CD14-positive monocyte (primary cell): ENCODE measurements around the gene C2. TPM values are rescaled to one million over a fixed set of nuclear protein-coding genes. Genes with fewer than 3 reads are reported as not detected.

Experiments
- DNase-seq, 3 donors: peaks; one replicate each; pipeline ENCODE4 v3.0.0-alpha.2; 2011 to 2022
- H2AFZ ChIP-seq: 2 replicates; pipeline ENCODE4 v1.6.0; 2012; ENCODE audit warnings: mild to moderate bottlenecking, low read depth, low read length, inconsistent platforms; ENCODE audit not compliant: insufficient read depth, poor library complexity, severe bottlenecking
- H3K27ac ChIP-seq, 2 donors: 1 replicate in 1 of 2; 2 replicates in 1 of 2; pipeline ENCODE4 v1.5.1; 2012 to 2013; ENCODE audit warnings: low read length in 2 of 2, control low read depth in 1 of 2, inconsistent platforms in 1 of 2, low read depth in 1 of 2, mild to moderate bottlenecking in 1 of 2
- H3K27me3 ChIP-seq, 2 donors: one replicate each; pipeline versions ENCODE4 v1.6.0 to v1.6.1; 2011 to 2013; ENCODE audit warnings: low read length in 2 of 2; ENCODE audit not compliant: control insufficient read depth in 2 of 2, insufficient read depth in 2 of 2
- H3K36me3 ChIP-seq, 2 donors: replicated peaks in 1 of 2; 1 replicate in 1 of 2; 2 replicates in 1 of 2; pipeline versions ENCODE4 v1.5.1 to v1.6.1; 2012 to 2013; ENCODE audit warnings: low read length in 2 of 2, control low read depth in 1 of 2, inconsistent platforms in 1 of 2, mild to moderate bottlenecking in 1 of 2; ENCODE audit not compliant: insufficient read depth in 2 of 2, control insufficient read depth in 1 of 2
- H3K4me1 ChIP-seq, 2 donors: 1 replicate in 1 of 2; 2 replicates in 1 of 2; pipeline versions ENCODE4 v1.5.1 to v1.6.1; 2012 to 2013; ENCODE audit warnings: low read length in 2 of 2, control low read depth in 1 of 2, inconsistent platforms in 1 of 2, mild to moderate bottlenecking in 1 of 2, moderate library complexity in 1 of 2; ENCODE audit not compliant: insufficient read depth in 2 of 2, control insufficient read depth in 1 of 2
- H3K4me2 ChIP-seq: replicated peaks from 2 replicates; pipeline ENCODE3; 2012; ENCODE audit warnings: low read length, moderate library complexity, mild to moderate bottlenecking; ENCODE audit not compliant: poor library complexity, severe bottlenecking; ENCODE audit errors: extremely low read depth
- H3K4me3 ChIP-seq, 3 experiments: fragments of 200-600 bp in 1 of 3; sonication (generic) in 1 of 3; replicated peaks in 1 of 3; 1 replicate in 2 of 3; 2 replicates in 1 of 3; pipeline ENCODE4 v1.5.1; 2011 to 2013; ENCODE audit warnings: low read length in 3 of 3, mild to moderate bottlenecking in 3 of 3, control low read depth in 2 of 3, low read depth in 2 of 3, inconsistent platforms in 1 of 3, moderate library complexity in 1 of 3
- H3K79me2 ChIP-seq: 2 replicates; pipeline ENCODE4 v1.6.0; 2012; ENCODE audit warnings: mild to moderate bottlenecking, control low read depth, inconsistent platforms, low read length, moderate library complexity; ENCODE audit not compliant: insufficient read depth
- H3K9ac ChIP-seq: 2 replicates; pipeline ENCODE4 v1.6.0; 2017; ENCODE audit warnings: low read length, mild to moderate bottlenecking; ENCODE audit not compliant: insufficient read depth, poor library complexity, severe bottlenecking
- H3K9me3 ChIP-seq, 2 donors: replicated peaks in 1 of 2; 1 replicate in 1 of 2; 2 replicates in 1 of 2; pipeline versions ENCODE4 v1.5.1 to v1.6.1; 2012 to 2013; ENCODE audit warnings: low read length in 2 of 2, control low read depth in 1 of 2; ENCODE audit not compliant: control insufficient read depth in 1 of 2, insufficient read depth in 1 of 2
- H4K20me1 ChIP-seq: 2 replicates; pipeline ENCODE4 v1.6.0; 2012; ENCODE audit warnings: mild to moderate bottlenecking, low read length, control low read depth, moderate library complexity; ENCODE audit not compliant: insufficient read depth
- H3K27ac Mint-ChIP-seq, 7 donors: one replicate each; pipeline ENCODE4 v1.8.0; 2020; ENCODE audit warnings: mild to moderate bottlenecking in 7 of 7, mixed read lengths in 7 of 7, moderate library complexity in 6 of 7, inconsistent platforms in 2 of 7
- H3K27me3 Mint-ChIP-seq, 3 donors: one replicate each; pipeline ENCODE4 v1.8.0; 2021 to 2022; ENCODE audit warnings: low read depth in 3 of 3, mild to moderate bottlenecking in 3 of 3, mixed read lengths in 3 of 3, moderate library complexity in 3 of 3, inconsistent platforms in 1 of 3
- H3K36me3 Mint-ChIP-seq, 2 donors: one replicate each; pipeline ENCODE4 v1.8.0; 2020; ENCODE audit warnings: mixed read lengths in 2 of 2, inconsistent platforms in 1 of 2, mild to moderate bottlenecking in 1 of 2
- H3K4me1 Mint-ChIP-seq: one replicate; pipeline ENCODE4 v1.8.0; 2020; ENCODE audit warnings: mild to moderate bottlenecking, mixed read lengths
- H3K4me3 Mint-ChIP-seq, 2 donors: one replicate each; pipeline ENCODE4 v1.8.0; 2020; ENCODE audit warnings: mild to moderate bottlenecking in 2 of 2, mixed read lengths in 2 of 2, moderate library complexity in 1 of 2
- H3K9me3 Mint-ChIP-seq, 7 donors: one replicate each; pipeline ENCODE4 v1.8.0; 2020 to 2022; ENCODE audit warnings: mixed read lengths in 7 of 7, mild to moderate bottlenecking in 6 of 7, moderate library complexity in 6 of 7, inconsistent platforms in 2 of 7
- CTCF ChIP-seq: fragments of 200-600 bp; IDR thresholded peaks from one replicate; pipeline ENCODE4 v1.8.0; 2022; ENCODE audit warnings: antibody characterized with exemption, mild to moderate bottlenecking
- WGBS: methylation state at CpG from one replicate; pipeline ENCODE4 v1.1.5; 2013; ENCODE audit warnings: missing lambda C conversion rate; ENCODE audit not compliant: insufficient coverage; 5-methylcytosine and 5-hydroxymethylcytosine counted together
- intact Hi-C, 2 donors: fragments of 100-400 bp; cut with micrococcal nuclease; formaldehyde crosslinking; loops; one replicate each; pipeline versions ENCODE4 v1.15.0 to v1.15.1; 2023
- polyA plus RNA-seq, 3 donors: library from polyadenylated mRNA; depleted of rRNA in 1 of 3; unstranded in 2 of 3; stranded (reverse) in 1 of 3; fragments of 300-500 nt in 2 of 3; fragments of >200 nt in 1 of 3; fragmentation: Illumina TruSeq in 2 of 3; gene quantifications; 1 replicate in 2 of 3; 2 replicates in 1 of 3; pipeline ENCODE4 v1.2.3, GENCODE V29; 2012 to 2021

Gene C2
- polyA plus RNA-seq, 3 donors: 5.4 to 7.2 (median 6.5) TPM

- H3K36me3 Mint-ChIP-seq: no peaks in the 10 kb centered on the region
- 10% methylated on average over 2 of the region's 5 CpGs for WGBS
Observed at GRCh38 chr6:31922942-31923341, 4.6 kb upstream of the C2 start.

GRCh38 chr6:31927863-31928671, 550 bp downstream of the C2 start:
- Histone ChIP-seq H4K20me1 (no peaks in the 10 kb centered on the region), H3K79me2 (no peaks in the 10 kb centered on the region), H3K4me3 (peak overlapping the region in 1 of 3 experiments; percentile 51), H3K27ac (peak overlapping the region in 1 of 2 donors; percentile 48), H3K27me3 (no peaks in the 10 kb centered on the region), H3K9me3 (no peaks in the 10 kb centered on the region), H3K9ac (no peak overlapping the region), H2AFZ (peak overlapping the region; percentile 68), H3K36me3 (no peaks in the 10 kb centered on the region), H3K4me1 (peaks cover 4 to 31% of the 10 kb centered on the region in 2 donors), H3K4me2 (peak overlapping the region; percentile 36)
- Mint-ChIP-seq H3K27me3 (peaks cover 0 to 3% (median 3%) of the 10 kb centered on the region in 3 donors), H3K27ac (peak overlapping the region in 2 of 7 donors; percentile 10 to 40), H3K4me1 (peaks cover 26% of the 10 kb centered on the region), H3K36me3 (no peaks in the 10 kb centered on the region), H3K4me3 (peak overlapping the region; percentile 62 to 77), H3K9me3 (peaks cover 0 to 3% (median 0%) of the 10 kb centered on the region in 7 donors)
- TF ChIP-seq CTCF: no peak
- intact Hi-C loops: no loop called here
- no peak for DNase-seq
- WGBS: 91% methylated on average over 10 of the region's 11 CpGs

More at GRCh38 chr6:31922942-31923341, 4.6 kb upstream of the C2 start:
- intact Hi-C loops: no loop called here
- no peak overlapping the region for H3K4me3 Mint-ChIP-seq
- H3K9me3 ChIP-seq: no peaks in the 10 kb centered on the region
- peaks cover 8 to 24% of the 10 kb centered on the region in 2 donors for H3K4me1 ChIP-seq
- no peak overlapping the region for H3K4me2 ChIP-seq
- H3K4me1 Mint-ChIP-seq: peaks cover 22% of the 10 kb centered on the region
- H3K9me3 Mint-ChIP-seq: peaks cover 0 to 3% (median 0%) of the 10 kb centered on the region in 7 donors
- no peak overlapping the region for H3K9ac ChIP-seq
- no peak overlapping the region for H2AFZ ChIP-seq
- TF ChIP-seq CTCF: no peak
- no peak overlapping the region for H3K4me3 ChIP-seq
- no peaks in the 10 kb centered on the region for H3K36me3 ChIP-seq
- H3K27me3 Mint-ChIP-seq: peaks cover 0 to 3% (median 2%) of the 10 kb centered on the region in 3 donors
- no peaks in the 10 kb centered on the region for H3K27me3 ChIP-seq
- no peak overlapping the region for H3K27ac ChIP-seq
- no peak overlapping the region for H3K27ac Mint-ChIP-seq
- H4K20me1 ChIP-seq: no peaks in the 10 kb centered on the region
- no peaks in the 10 kb centered on the region for H3K79me2 ChIP-seq
- DNase-seq: no peak
